ENCODE data around the gene ZCCHC24. TPM values are rescaled to one million over a fixed set of nuclear protein-coding genes. Genes with fewer than 3 reads are reported as not detected.

Gene ZCCHC24
- total RNA-seq, 2 experiments from 2014 or later = 0.98 to 2.2 TPM

DNA sequence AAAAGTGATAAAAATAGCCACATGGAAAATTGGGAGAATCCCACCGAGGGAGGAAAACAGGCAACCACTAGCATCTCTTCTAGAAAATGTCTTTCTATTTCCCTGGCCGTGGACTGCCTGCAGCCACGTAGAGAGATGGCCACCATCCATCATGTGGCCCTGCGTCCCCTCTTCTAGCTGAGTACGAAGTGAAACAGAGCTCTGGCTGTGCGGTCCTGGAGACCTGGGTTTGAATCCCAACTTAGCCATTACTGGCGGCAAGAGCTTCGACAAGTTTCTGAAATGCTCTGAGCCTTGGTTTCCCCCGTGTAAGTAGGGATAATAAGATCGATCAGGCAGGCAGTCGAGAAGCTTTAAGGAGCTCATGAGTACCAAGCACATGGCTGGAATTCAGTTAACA, 32.9 kb downstream of the ZCCHC24 start:
- Histone ChIP-seq H3K27ac (ENCODE audit: low read depth, low read length, poor library complexity, severe bottlenecking) (no peak overlapping the region), H4K20me1 (ENCODE audit: insufficient read depth, low read length) (no peaks in the 10 kb centered on the region), H3K9me2 (ENCODE audit: insufficient read depth, low read length) (no peaks in the 10 kb centered on the region), H2AFZ (ENCODE audit: low read length) (no peak overlapping the region), H3K4me1 (ENCODE audit: insufficient read depth, low read length, poor library complexity, severe bottlenecking) (peaks cover 6% of the 10 kb centered on the region), H3K36me3 (ENCODE audit: insufficient read depth, low read length) (no peaks in the 10 kb centered on the region), H3K4me2 (ENCODE audit: low read length) (no peak overlapping the region), H3K9me3 (ENCODE audit: low read length) (no peaks in the 10 kb centered on the region), H3K4me3 (ENCODE audit: low read depth, low read length, poor library complexity, severe bottlenecking) (no peak overlapping the region), H3K79me2 (ENCODE audit: insufficient read depth, low read depth, low read length) (no peaks in the 10 kb centered on the region)
- no peak for DNase-seq (ENCODE audit: low spot score)
- TF ChIP-seq, protein P1, sequence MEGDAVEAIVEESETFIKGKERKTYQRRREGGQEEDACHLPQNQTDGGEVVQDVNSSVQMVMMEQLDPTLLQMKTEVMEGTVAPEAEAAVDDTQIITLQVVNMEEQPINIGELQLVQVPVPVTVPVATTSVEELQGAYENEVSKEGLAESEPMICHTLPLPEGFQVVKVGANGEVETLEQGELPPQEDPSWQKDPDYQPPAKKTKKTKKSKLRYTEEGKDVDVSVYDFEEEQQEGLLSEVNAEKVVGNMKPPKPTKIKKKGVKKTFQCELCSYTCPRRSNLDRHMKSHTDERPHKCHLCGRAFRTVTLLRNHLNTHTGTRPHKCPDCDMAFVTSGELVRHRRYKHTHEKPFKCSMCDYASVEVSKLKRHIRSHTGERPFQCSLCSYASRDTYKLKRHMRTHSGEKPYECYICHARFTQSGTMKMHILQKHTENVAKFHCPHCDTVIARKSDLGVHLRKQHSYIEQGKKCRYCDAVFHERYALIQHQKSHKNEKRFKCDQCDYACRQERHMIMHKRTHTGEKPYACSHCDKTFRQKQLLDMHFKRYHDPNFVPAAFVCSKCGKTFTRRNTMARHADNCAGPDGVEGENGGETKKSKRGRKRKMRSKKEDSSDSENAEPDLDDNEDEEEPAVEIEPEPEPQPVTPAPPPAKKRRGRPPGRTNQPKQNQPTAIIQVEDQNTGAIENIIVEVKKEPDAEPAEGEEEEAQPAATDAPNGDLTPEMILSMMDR (conservative IDR thresholded peaks at IDR 0.05; ENCODE audit: low read length) = no peak
- TF ChIP-seq EZH2phosphoT487 (IDR thresholded peaks at IDR 0.05; ENCODE audit: borderline replicate concordance, low read depth, low read length) = no peak
- CTCF ChIA-PET (ENCODE audit: unreplicated experiment) = no interaction called here
- POLR2A ChIA-PET = interaction anchor here (0.6 kb wide), 1 partner anchor 23 kb away, joined by 5 read pairs; no protein-coding TSS in a partner anchor
- intact Hi-C loops (cut with micrococcal nuclease; ENCODE audit: unreplicated experiment) = no loop called here
- BruUV-seq (replicated peaks) = no TSS peak

GRCh38 chr10:79411546-79412495, 33.6 kb downstream of the ZCCHC24 start:
- BruUV-seq (replicated peaks) = no TSS peak
- CTCF ChIA-PET (ENCODE audit: unreplicated experiment) = no interaction called here

More at GRCh38 chr10:79411546-79412495, 33.6 kb downstream of the ZCCHC24 start:
- H3K4me3 ChIP-seq (ENCODE audit: low read depth, low read length, poor library complexity, severe bottlenecking) = no peak overlapping the region
- no peak overlapping the region for H3K27ac ChIP-seq (ENCODE audit: low read depth, low read length, poor library complexity, severe bottlenecking)
- H2AFZ ChIP-seq (ENCODE audit: low read length) = no peak overlapping the region
- H3K4me1 ChIP-seq (ENCODE audit: insufficient read depth, low read length, poor library complexity, severe bottlenecking) = peaks cover 6% of the 10 kb centered on the region
- no peak for DNase-seq (ENCODE audit: low spot score)
- no peak overlapping the region for H3K4me2 ChIP-seq (ENCODE audit: low read length)
- POLR2A ChIA-PET = interaction anchor here (0.6 kb wide), 1 partner anchor 22 kb away, joined by 5 read pairs; no protein-coding TSS in a partner anchor
- no peaks in the 10 kb centered on the region for H3K9me3 ChIP-seq (ENCODE audit: low read length)
- intact Hi-C loops (cut with micrococcal nuclease; ENCODE audit: unreplicated experiment) = no loop called here
- H3K9me2 ChIP-seq (ENCODE audit: insufficient read depth, low read length) = no peaks in the 10 kb centered on the region
- H3K79me2 ChIP-seq (ENCODE audit: insufficient read depth, low read depth, low read length) = no peaks in the 10 kb centered on the region
- H3K36me3 ChIP-seq (ENCODE audit: insufficient read depth, low read length) = no peaks in the 10 kb centered on the region
- TF ChIP-seq, protein P1 (conservative IDR thresholded peaks at IDR 0.05; ENCODE audit: low read length) = no peak
- TF ChIP-seq EZH2phosphoT487 (IDR thresholded peaks at IDR 0.05; ENCODE audit: borderline replicate concordance, low read depth, low read length) = no peak
- H4K20me1 ChIP-seq (ENCODE audit: insufficient read depth, low read length) = no peaks in the 10 kb centered on the region

All from OCI-LY7 (cell line).